SU-DHL-6 (cell line): ENCODE measurements around the gene KCTD4.

Experiments
- H2AFZ ChIP-seq: fragments of 200-600 bp; sonication (generic); 2 replicates; pipeline ENCODE4 v1.6.1; 2014; ENCODE audit warnings: low read depth, mild to moderate bottlenecking, moderate library complexity, mixed read lengths, antibody characterized with exemption, low read length; ENCODE audit not compliant: severe bottlenecking
- H3F3A ChIP-seq: fragments of 200-600 bp; shearing (Covaris generic); 2 replicates; pipeline ENCODE4 v1.6.0; 2016; ENCODE audit warnings: antibody characterized with exemption, mild to moderate bottlenecking; ENCODE audit not compliant: insufficient read depth
- H3K27ac ChIP-seq: fragments of 200-600 bp; sonication (generic); 2 replicates; pipeline ENCODE4 v1.5.1; 2016; ENCODE audit warnings: low read depth, mild to moderate bottlenecking, low read length, moderate library complexity, mixed read lengths
- H3K27me3 ChIP-seq: fragments of 200-600 bp; sonication (generic), shearing (Covaris generic); 2 replicates; pipeline ENCODE4 v1.6.0; 2014; ENCODE audit warnings: mild to moderate bottlenecking, low read length
- H3K36me3 ChIP-seq: fragments of 200-600 bp; sonication (generic); 2 replicates; pipeline ENCODE4 v1.6.1; 2014; ENCODE audit warnings: mild to moderate bottlenecking, low read length, mixed read lengths
- H3K4me2 ChIP-seq: fragments of 300-600, 200-600 bp; shearing (Covaris generic), sonication (generic); 2 replicates; pipeline ENCODE4 v1.6.0; 2014; ENCODE audit warnings: low read length, low read depth, mild to moderate bottlenecking; ENCODE audit not compliant: poor library complexity, severe bottlenecking
- H3K4me3 ChIP-seq: fragments of 200-600 bp; sonication (generic); 2 replicates; pipeline ENCODE4 v1.5.1; 2014; ENCODE audit warnings: antibody characterized with exemption, low read length, mild to moderate bottlenecking, mixed read lengths; ENCODE audit not compliant: insufficient read depth, poor library complexity, severe bottlenecking
- H3K79me2 ChIP-seq: fragments of 200-600 bp; sonication (generic); 2 replicates; pipeline ENCODE4 v1.6.1; 2014; ENCODE audit warnings: mild to moderate bottlenecking, low read length, moderate library complexity; ENCODE audit not compliant: insufficient read depth
- H3K9ac ChIP-seq: fragments of 200-600 bp; sonication (generic); 2 replicates; pipeline ENCODE4 v1.7.0; 2014; ENCODE audit warnings: mild to moderate bottlenecking, low read length
- H3K9me2 ChIP-seq: fragments of 200-600 bp; sonication (generic); replicated peaks from 2 replicates; pipeline ENCODE4 v1.6.1; 2014; ENCODE audit warnings: low read length; ENCODE audit not compliant: insufficient read depth
- H3K9me3 ChIP-seq: fragments of 200-600 bp; sonication (generic); 2 replicates; pipeline ENCODE4 v1.6.1; 2014; ENCODE audit warnings: low read length, mixed read lengths; ENCODE audit not compliant: insufficient read depth
- H4K20me1 ChIP-seq: fragments of 200-600 bp; sonication (generic); 2 replicates; pipeline ENCODE4 v1.6.1; 2014; ENCODE audit warnings: low read depth, mild to moderate bottlenecking, antibody characterized with exemption, low read length, moderate library complexity, mixed read lengths
- EZH2phosphoT487 ChIP-seq: fragments of 200-600 bp; sonication (generic), shearing (Covaris generic); conservative IDR thresholded peaks from 2 replicates; pipeline ENCODE4 v1.6.1; 2018; ENCODE audit warnings: mild to moderate bottlenecking, antibody characterized with exemption, low read length, moderate library complexity, mixed read lengths
- TF ChIP-seq, protein P1 (sequence below): fragments of 200-600 bp; sonication (generic); IDR thresholded peaks from one replicate; pipeline ENCODE4 v1.5.1; 2017; ENCODE audit warnings: antibody characterized with exemption, mild to moderate bottlenecking, low read length, moderate library complexity; ENCODE audit not compliant: insufficient read depth, poor library complexity, severe bottlenecking

Gene KCTD4

DNA sequence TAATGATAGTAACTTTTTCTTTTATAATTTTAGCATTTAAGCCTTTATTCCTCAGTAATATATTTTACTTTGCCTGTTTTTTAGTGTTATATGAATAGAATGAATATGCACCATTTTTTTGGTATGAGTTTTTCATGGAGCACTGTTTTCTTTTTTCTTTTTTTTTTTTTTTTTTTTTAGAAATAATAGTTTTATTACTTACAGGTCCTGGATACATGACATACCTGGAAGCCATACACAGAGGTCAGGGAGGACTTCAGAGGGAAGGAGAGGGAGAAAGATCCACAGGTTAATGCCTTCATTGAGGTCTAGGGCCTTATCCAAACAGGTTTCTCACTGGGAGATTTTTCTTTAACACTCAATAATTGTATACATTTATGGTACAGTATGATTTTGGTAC, 26.4 kb downstream of the KCTD4 start:
- Histone ChIP-seq H3K4me3 (no peak overlapping the region), H3F3A (no peaks in the 10 kb centered on the region), H4K20me1 (no peaks in the 10 kb centered on the region), H2AFZ (no peak overlapping the region), H3K9me3 (no peaks in the 10 kb centered on the region), H3K9ac (no peak overlapping the region), H3K27ac (no peak overlapping the region), H3K4me2 (no peak overlapping the region), H3K27me3 (no peaks in the 10 kb centered on the region), H3K79me2 (peaks cover 53% of the 10 kb centered on the region), H3K9me2 (no peaks in the 10 kb centered on the region), H3K36me3 (peaks cover 3% of the 10 kb centered on the region; the same call in 1 of the 2 replicates)
- TF ChIP-seq, protein P1, sequence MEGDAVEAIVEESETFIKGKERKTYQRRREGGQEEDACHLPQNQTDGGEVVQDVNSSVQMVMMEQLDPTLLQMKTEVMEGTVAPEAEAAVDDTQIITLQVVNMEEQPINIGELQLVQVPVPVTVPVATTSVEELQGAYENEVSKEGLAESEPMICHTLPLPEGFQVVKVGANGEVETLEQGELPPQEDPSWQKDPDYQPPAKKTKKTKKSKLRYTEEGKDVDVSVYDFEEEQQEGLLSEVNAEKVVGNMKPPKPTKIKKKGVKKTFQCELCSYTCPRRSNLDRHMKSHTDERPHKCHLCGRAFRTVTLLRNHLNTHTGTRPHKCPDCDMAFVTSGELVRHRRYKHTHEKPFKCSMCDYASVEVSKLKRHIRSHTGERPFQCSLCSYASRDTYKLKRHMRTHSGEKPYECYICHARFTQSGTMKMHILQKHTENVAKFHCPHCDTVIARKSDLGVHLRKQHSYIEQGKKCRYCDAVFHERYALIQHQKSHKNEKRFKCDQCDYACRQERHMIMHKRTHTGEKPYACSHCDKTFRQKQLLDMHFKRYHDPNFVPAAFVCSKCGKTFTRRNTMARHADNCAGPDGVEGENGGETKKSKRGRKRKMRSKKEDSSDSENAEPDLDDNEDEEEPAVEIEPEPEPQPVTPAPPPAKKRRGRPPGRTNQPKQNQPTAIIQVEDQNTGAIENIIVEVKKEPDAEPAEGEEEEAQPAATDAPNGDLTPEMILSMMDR: no peak
- TF ChIP-seq EZH2phosphoT487: no peak

DNA sequence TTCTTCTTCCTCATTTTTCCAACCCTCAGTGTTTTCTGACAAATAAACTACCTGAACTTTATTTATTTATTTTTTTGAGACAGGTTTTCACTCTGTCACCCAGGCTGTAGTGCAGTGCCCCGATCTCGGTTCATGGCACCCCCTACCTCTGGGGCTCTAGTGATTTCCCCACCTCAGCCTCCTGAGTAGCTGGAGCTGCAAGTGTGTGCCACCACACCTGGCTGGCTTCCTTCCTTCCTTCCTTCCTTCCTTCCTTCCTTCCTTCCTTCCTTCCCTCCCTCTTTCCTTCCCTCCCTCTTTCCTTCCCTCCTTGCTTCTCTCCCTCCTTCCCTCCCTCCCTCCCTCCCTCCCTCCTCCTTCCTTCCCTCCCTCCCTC, 32.3 kb downstream of the KCTD4 start:
- H3K36me3 ChIP-seq: no peaks in the 10 kb centered on the region; the same call in 1 of the 2 replicates
- no peaks in the 10 kb centered on the region for H3K9me2 ChIP-seq
- no peak for TF ChIP-seq EZH2phosphoT487
- TF ChIP-seq, protein P1: no peak
- H3K9me3 ChIP-seq: no peaks in the 10 kb centered on the region
- H3K9ac ChIP-seq: no peak overlapping the region
- H2AFZ ChIP-seq: no peak overlapping the region
- H3K27ac ChIP-seq: no peak overlapping the region
- no peaks in the 10 kb centered on the region for H3F3A ChIP-seq
- H3K79me2 ChIP-seq: peaks cover 17% of the 10 kb centered on the region; the same call in 1 of the 2 replicates
- H4K20me1 ChIP-seq: no peaks in the 10 kb centered on the region
- no peak overlapping the region for H3K4me3 ChIP-seq
- H3K27me3 ChIP-seq: no peaks in the 10 kb centered on the region
- no peak overlapping the region for H3K4me2 ChIP-seq

DNA sequence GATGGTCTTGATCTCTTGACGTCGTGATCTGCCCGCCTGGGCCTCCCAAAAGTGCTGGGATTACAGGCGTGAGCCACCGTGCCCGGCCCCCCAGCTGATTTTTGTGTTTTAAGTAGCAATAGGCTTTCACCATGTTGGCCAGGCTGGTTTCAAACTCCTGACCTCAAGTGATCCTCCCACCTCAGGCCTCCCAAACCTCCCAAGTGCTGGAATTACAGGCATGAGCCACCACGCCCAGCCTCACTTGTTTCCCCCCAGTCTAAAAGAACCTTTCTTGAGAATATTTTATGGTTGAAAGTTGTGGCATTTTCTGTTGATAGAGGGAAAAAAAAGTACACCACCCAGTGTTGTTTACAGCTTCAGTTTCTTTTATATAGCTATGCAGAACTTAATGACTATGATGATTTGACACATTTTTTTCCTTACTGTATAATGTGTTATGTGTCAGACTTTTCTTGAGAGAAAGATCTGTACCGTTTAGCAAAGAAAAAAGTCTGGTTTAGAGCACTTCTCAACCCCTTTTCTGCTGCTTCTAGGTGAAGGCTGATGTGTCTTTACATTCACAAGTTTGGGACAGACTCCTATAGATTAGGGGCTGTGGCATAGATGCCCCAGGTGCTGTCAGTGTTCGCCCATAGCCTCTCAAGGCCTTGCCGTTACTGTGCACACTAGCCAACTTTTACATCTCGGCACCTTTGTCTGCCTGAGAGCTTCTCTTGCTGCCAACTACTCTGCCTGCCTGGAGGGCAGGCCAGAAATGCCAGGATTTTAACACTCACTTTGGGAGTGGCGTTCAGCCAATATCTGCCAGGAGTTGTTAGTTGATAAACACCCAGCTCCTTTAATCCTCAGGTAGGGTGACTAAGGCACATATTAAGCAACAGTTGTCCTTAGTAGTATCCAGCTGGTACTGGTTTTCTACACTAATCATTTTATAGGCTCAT, 33.0 kb downstream of the KCTD4 start:
- Histone ChIP-seq H3K36me3 (no peaks in the 10 kb centered on the region; the same call in 1 of the 2 replicates), H3F3A (no peaks in the 10 kb centered on the region), H3K27me3 (no peaks in the 10 kb centered on the region), H2AFZ (no peak overlapping the region), H3K4me2 (no peak overlapping the region), H3K9me3 (no peaks in the 10 kb centered on the region), H3K9ac (no peak overlapping the region), H3K9me2 (no peaks in the 10 kb centered on the region), H3K27ac (no peak overlapping the region), H3K4me3 (no peak overlapping the region), H4K20me1 (no peaks in the 10 kb centered on the region), H3K79me2 (peaks cover 12% of the 10 kb centered on the region; the same call in 1 of the 2 replicates)
- TF ChIP-seq, protein P1: no peak
- TF ChIP-seq EZH2phosphoT487: no peak
